ENCODE data around the gene CTSV.

DNA sequence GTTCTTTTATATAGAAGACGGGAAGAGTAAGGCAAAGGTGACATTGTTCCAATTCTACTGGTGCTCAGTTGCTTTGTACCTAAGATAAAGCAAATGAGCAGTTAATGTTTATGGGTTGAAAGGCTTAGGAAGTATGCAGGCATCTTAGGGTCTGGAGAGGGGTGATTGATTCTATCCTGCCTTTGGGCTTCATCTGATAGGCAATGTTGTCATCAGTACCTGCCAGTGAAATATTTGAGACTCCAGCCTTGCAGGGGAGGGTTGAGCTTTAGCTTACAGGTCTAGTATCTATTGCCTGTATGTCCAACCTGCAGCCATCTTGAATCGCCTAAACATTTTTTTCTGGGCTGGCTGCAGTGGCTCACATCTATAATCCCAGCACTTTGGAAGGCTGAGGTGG, 13.8 kb upstream of the CTSV start:
- TF ChIP-seq TAF1 (IDR thresholded peaks at IDR 0.05; ENCODE audit: borderline replicate concordance, low read depth, low read length) (no peak), POLR2A (IDR thresholded peaks at IDR 0.05; ENCODE audit: low read depth, low read length) (no peak), POLR2AphosphoS5 (IDR thresholded peaks at IDR 0.05; ENCODE audit: low read depth, low read length) (no peak)

Data from GM12892 (cell line).